HG03354 (cell line): Measurements from ENCODE around the gene ASTN2.

Source experiments
- ATAC-seq: cut with Tn5 transposase; IDR thresholded peaks from one replicate; pipeline ENCODE4 v1.9.1; 2021; ENCODE audit warnings: mild to moderate bottlenecking; ENCODE audit not compliant: unreplicated experiment, poor library complexity, severe bottlenecking

Gene ASTN2

DNA sequence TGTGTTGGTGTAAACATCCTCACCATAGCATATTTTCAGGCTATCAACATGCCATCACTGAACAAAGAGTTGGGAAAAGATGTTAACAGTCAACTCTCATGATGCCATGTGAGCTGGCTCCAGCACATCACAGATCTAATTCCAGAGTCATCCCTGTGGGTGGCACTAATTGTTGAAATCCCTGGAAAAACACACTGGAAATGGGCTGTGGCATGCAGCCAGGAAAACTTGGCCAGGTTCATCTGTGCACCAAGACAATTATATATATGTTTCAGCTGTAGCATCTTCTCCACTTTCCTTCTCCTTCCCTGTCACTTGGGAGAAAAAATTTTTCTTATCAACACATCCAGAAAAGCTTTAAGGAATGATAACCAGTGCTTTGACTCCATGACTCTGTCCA lies 414.0 kb downstream of the ASTN2 start:
- ATAC-seq: no peak

DNA sequence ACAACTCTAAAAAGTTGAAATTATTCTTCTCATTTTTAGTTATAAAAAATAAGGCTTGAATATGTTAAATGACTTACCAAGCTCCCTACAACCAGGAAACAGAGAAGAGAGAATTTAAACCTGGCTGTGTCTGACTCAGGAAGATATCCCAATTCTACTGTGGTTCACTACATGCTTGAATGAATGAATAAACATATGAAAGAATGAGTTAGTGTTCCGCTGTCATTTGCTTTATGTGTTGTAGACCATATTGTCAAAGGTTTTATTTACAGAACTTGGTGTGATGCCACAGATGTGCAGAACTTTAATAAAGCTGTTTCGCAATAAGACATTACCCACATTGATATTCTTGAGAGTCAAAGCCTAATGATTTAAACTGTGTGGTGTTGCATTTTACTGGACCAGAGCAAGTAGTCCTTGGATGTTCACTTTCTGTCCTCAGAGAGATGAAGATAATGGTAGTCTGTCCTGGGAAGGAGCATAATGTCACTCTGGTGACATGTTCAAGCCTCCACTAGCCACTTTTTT lies 414.6 kb downstream of the ASTN2 start:
- no peak for ATAC-seq

DNA sequence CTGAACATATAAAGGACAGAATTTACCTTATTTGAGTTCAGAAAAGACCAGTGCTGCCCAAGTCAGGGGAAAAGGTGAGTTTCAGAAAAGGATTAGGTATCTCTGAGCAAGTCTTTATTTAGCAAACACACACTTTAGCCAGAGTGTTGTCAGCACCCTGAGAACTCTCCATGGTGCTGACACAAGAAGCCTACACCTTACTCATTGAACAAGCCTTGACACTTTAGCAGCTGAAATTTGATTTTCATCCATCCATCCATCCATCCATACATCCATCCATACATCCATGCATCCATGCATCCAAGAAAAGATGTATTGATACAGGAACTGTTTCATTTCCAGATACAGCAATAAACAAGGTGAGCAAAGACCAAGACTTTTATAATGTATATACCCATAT lies 416.6 kb downstream of the ASTN2 start:
- no peak for ATAC-seq

DNA sequence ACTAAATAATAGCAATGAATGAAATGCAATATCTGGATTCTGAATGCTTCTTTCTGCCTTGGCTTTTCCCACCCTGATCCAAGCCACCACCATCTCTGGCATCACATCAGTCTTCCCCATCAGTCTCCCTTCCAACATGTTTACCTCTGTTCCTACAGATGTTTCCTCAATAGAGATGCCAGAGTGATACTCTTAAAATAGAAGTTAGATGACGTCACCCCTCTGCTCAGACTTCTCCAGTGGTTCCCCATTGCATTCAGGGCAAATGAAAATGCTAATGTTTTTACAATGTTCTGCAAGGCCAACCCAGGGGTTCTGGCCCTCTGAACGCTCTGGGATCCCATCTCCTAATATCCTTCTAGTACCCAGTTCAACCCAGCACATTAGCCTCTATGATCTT lies 422.0 kb downstream of the ASTN2 start:
- ATAC-seq: no peak

DNA sequence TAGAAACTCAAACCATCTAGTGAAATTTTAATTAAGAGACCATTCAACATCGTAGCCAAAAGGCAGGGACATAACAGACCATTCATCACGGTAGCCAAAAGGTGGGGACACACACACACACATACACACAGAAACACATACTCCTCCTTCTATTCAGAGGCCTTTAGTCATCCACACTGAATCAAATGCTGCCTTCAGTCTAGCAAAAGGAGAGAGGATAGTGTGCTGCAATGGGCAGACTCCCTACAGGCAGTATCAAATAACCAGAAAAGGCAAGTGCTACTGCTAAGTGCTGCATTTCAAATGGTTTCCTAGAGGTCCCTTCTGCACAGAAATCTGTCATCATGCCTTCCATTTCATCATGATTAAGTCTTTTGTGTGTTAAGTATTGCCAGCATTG lies 423.8 kb downstream of the ASTN2 start:
- no peak for ATAC-seq

DNA sequence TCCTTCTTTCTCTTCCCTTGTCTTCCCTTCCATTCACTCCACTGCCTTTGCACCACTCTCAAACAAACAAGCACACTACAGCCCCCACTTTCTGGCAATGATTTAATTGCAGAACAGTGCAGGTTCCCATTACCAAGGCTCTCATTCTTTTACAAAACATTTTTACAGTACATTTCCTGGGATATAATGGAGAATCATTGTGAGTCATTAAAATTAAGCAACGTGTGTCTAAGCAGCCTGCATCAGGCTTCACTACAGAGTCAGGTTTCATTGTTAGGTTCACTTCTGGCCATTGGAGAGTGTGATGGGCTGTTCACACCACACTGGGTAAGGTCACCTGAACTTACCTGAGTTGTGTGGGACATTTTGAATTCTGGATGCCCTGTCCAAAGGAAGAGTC lies 424.3 kb downstream of the ASTN2 start:
- no peak for ATAC-seq

DNA sequence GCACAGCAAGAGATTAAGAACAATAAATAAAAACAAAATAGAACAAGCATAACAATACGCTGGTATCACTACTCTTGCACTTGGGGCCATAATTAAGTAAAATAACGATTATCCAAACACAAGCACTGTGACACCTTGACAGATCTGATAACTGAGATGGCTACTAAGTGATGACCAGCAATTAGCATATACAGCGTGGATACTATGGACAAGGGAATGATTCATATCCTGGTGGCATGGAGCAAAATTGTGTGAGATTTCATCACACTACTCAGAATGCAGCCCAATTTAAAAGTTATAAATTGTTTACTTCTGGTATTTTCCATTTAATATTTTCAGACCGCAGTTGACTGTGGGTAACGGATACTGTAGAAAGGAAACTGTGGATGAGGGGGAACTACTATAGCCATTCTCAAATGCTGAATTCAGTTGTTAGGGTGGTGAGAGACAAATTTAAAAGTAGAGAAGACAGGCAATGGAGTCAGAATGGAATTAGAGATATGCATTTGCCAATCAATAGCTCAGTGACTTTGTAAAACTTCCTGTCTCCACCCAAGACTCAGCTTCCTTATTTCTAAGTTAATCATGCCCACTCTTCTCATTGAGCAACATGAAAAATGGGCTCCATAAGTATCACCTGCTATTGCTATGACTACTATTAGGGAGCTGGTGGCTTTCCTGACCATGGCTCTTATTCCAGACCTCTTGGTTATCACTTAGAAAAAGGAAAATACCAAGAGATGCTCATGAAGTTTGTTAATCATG lies 427.0 kb downstream of the ASTN2 start:
- ATAC-seq: no peak

DNA sequence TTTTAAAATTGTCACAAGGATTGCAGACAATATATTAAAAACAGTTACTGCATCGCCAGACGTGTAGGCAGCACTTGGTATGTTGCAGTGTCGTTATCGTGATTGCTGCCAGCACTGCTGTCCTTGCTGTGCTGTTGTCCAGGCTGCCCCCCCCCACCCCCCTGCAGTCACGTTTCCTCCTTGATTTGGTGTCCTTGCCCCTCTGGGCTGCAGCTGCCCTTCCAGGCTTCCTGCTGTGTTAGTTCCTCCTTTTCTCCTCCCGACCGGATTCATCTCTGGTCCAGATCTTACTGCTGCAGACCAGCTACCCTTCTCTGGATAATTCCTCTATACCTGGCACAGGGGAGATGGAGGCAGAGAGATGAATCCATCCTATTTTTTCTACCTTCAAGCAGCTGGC lies 428.8 kb downstream of the ASTN2 start:
- no peak for ATAC-seq

DNA sequence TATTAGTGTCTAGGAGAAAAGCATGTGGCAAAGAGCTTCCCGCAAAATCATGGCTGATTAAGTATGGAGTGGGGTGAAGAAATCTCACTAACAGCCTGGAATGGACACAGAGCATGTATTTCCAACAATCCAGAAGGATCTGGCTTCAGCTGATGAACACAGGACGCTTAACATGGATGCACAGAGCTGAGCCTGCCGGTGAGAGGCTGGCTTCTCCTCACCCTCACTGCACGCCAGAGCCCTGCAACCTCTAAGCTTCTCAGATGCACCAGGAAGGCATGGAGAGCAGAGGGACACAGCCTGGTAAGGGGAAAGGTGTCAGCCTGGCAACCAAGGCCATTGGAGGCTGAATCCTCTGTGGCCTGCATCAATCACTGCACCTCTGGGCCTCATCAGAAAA lies 429.3 kb downstream of the ASTN2 start:
- ATAC-seq: no peak

DNA sequence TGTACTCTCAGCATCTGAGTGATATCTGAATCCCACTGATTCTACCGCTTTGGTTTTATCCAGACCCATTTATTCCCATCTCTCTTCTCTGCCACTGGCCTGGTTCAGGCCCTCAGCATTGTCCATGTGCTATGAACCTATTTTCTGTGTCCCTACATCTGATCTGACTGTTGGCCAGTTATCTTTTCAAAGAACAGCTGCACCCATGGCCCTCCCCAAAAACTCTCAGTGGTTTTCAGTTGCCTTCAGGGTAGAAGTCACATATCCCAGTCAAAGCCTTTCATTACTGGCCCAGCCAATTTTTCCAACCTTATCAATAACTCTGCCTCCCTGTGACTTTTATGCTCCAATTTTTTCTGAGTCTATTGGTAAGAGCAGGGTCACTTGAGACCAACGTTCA lies 430.7 kb downstream of the ASTN2 start:
- no peak for ATAC-seq

DNA sequence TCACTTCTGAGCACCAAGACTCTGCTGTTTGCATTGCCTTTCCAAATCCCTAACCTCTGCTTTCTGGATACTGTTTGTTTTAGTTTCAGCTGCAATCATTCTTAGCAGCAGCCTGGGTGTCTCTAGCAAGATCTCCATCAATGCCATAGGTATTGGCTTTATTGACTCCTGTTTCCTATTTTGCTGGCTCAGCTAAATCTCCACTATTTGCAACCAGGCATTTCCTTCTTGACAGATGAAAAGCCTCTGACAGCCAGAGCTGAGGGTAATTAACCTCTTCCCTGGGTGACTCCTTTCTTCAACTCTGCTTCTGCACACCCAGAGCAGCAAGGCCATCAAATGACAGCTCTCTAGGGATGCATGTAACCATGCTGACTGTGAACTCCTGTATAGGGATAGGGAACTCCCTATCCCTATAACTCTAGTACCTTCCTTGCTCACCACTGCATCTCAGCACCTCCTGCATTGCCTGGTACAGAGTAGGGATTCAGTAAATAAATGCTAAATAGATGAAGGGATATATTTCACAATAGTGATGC lies 434.2 kb downstream of the ASTN2 start:
- no peak for ATAC-seq

DNA sequence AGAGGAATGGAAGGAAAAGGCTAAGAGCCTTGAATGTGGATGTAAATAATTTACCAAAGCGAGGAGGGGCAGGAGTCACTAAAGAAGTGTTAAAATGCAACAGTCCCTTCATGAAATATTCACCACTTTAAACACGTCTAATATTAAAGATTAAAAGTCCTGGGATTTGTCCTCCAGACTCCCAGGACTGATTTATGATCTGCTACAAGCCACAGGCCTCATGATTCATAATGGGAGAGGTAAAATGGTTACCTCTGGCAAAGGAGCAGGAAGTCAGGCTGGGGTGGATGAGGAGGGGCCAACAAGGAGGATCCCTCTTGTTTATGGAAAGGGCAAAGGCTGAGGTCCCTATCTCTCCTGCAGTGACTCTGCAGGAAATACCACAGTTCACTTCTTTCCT lies 435.4 kb downstream of the ASTN2 start:
- no peak for ATAC-seq

DNA sequence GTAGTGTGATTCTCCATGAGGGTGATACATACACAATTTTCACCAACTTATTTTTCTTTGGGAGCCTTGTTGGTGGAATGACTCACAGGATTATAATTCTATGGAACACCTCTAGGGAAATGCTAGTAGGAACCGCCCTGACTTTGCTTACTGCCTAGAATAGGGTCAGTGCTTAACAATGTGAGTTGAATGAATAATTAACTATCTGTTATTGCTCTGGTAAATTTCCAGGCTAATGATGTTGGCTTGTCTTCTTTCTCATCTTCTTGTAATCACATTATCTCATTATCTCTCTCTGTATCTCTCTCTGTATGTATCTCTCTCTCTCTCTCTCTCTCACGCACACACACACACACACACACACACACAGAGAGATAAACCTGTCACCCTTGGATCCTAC lies 436.7 kb downstream of the ASTN2 start:
- no peak for ATAC-seq

DNA sequence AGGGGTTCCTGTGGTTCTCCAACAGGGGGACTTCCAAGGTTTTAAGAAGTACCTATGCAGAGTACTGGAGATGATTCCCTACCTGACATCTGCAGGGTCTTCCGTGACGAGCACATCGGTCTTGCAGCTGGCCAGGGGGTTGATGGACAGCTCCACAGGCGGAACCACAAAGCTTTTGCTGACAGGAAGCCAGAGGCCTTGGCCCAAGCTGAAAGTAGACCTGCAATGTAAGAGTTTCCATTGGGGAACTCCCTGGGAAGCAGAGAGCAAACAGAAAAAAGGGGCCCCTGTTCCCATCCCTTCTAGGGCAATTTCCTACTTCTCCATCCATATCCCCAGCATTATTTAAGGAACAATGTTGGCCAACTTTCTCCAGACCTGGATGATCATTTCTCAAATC lies 439.7 kb downstream of the ASTN2 start:
- ATAC-seq: no peak

DNA sequence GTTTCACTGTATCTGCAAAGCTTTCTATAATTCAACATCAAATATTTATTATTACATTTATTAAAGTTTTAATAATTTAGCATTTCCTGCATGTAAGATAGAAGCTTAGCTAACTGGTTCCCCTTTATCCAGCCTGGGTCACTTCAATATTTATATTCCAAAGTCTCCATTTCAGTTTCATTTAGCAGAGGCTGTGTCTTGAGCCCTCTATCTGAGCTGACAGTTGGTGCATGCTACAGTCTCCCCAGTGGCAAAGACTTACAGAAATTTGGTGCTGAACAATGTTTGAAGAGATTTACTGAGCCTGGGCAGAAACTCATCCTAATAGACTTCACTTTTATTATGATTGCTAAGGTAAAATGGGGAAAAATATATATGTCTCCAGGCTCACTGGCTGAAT lies 448.7 kb downstream of the ASTN2 start:
- no peak for ATAC-seq

DNA sequence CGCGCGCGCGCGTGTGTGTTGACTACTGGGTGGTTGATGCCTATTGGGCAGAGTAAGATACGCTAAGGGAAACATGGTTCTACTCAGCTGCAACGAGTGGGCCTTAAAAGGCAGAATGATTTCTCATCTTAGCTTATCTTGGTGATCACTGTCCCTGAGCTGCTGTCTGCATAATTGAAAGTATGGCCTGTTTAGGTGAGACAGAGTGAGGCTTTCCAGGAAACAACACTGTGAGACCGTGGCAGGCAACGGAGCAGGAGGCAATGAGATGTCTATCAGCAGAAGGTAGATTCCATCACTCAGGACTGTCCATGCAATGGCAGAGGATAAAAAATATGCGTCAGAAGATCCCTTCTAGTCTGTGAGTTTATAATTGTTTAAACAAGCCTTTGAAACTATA lies 450.6 kb downstream of the ASTN2 start:
- no peak for ATAC-seq

DNA sequence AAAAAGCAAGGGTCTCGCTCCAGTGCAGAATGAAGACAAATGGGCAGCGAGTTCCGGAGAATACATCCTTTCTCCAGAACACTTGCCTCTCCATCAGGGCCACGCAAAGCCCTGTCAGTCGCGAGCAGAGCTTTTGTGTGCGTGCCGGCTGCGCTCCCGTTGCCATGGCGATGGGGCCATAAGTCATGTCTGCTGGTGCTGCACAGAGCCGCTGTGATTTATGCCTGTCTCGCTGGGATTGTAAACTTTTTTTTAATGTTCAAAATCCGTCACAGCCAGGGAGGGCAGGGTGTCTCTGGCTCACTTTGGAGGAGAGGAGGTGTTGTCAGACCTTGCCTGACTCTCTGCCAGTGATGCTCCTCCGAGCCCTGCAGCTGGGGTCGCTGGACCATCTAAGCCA lies 455.0 kb downstream of the ASTN2 start:
- ATAC-seq: no peak

DNA sequence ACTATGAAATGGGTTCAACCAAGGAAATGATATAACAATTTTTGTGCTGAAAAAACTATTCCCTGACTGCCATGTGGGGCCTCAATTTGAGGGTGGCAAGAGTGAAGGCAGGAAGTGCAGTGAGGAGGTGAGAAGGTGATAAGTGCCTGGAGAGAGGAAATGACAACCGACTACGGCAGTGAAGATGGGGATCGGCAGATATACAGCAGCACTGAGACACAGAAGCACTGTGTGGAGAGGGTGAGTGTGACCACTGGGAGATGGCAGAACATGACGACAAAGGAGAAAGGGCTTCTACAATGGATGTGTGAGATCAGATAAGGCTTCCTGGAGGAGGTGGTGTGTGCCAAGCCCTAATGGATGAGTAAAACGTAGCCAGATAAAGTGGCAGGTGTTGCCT lies 456.0 kb downstream of the ASTN2 start:
- ATAC-seq: no peak

DNA sequence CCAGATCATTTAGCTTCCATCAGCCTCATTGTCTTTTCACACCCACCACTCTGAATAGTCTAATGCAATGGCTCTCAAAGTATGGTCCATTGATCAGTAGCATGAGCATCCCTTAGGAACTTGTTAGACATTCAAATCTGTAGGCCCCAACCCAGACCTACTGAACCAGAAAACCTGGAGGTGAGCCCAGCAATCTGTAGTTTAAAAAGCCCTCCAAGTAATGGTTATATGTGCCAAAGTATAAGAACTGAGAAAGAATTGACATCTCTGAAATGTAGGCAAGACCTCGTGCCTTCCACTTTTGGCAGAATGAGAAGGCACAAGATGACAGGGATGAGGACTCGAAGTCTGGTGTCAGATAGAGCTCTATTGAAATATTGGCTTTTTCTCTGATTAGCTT lies 460.1 kb downstream of the ASTN2 start:
- no peak for ATAC-seq

DNA sequence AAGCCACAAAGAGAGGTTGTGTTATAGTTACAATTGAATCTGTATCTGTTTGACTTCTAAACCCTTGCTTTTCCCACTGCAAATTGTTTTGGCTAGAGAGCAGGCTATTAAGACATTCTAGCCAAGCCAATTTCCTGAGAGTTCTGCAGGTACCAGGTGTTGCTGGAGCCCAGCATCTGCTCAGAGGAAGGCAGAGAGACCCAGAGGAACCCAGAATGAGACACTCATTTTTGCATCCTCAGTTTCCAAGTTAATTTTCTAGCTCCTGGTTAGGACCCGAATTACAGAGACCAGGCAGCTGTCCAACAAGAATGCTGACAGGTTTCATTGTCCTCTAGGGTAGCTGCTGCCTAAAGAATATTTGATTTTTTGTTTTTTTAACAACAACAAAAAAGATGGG lies 461.6 kb downstream of the ASTN2 start:
- no peak for ATAC-seq

DNA sequence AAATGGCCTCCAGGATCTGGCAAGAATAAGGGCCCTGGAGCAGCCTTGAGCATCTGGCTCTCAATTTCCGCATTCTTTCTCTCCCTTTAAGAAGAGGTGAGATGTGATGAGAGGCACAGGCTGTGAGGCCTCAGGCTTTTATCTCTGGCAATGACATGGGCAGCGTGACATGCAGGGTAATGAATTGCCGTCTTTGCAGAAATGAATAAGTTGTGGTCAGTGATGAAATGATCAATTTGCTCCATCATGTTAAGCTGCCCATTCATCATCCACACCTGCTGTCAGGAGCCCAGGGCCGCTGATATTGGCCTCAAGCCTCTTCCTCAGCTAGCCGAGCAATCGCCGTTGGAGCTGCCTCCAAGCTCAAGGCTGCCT lies 462.4 kb downstream of the ASTN2 start:
- ATAC-seq: no peak
